HuH-7 (cell line): Measurements from ENCODE around the gene FXR1.

Experiments
- DNase-seq: peaks from one replicate; pipeline ENCODE4 v3.0.0; 2011; ENCODE audit warnings: low spot score

FXR1 gene

DNA sequence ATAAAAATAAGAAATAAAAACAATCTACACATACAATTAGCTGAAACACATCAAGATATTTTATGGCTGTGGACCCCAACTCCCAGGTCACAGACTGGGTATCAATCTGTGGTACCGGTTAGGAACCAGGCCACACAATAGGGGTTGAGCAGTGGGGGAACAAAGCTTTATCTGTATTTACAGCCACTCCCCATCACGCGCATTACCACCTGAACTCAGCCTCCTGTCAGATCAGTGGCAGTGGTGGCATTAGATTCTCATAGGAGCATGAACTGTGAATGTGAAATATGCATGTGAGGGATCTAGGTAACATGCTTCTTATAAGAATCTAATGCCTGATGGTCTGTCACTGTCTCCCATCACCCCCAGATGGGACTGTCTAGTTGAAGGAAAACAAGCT lies 94.8 kb downstream of the FXR1 start:
- DNase-seq = no peak

DNA sequence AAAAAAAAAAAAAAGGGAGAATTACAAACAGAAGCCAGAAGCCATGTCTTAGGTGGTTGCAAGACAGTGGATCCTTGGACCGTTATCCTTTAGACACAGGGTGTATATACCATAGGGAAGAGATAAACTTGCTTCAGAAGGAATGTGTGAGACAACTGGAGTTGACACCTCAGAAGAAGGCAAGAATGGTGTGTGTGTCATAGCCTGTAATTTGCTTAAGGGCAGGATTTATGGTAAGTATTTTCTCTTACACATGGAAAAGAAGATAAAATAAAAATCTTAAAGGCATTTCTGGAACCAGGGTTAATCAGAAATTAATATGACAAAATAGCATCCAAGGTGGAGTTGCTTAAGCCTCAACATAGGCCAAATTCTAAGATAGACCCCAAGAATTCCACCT lies 96.3 kb downstream of the FXR1 start:
- no peak for DNase-seq

DNA sequence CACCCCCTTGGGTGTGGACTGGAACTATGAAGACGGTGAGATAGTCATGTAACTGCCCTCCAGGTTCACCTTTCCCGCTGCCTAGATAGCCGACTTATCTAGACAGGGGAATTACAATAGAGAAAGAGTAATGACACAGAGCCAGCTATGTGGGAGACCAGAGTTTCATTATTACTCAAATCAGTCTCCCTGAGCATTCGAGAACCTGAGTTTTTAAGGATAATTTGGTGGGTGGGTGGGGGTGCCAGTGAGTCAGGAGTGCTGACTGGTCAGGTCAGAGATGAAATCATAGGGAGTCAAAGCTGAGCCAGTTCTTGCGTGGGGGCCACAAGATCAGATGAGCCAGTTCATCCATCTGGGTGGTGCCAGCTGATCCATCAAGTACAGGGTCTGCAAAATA lies 96.8 kb downstream of the FXR1 start:
- DNase-seq = no peak

DNA sequence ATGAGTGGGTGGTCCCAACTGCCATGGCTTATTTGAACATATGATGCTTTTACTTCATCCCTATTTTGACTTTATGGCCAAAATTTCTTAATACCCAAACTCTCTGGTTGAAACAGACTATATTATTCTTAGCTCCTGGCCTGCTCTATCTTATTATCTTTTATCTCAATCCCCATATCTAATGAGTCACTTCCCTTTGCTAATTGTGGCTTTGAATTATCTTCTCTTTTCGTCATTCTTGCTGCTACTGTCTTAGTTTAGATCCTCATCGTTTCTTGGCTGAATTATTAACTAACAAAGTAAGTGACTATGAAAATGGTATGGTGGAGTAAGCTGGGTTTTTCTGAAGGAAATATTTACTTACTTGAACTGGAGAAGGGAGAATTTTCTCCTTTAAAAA lies 105.2 kb downstream of the FXR1 start:
- no peak for DNase-seq

DNA sequence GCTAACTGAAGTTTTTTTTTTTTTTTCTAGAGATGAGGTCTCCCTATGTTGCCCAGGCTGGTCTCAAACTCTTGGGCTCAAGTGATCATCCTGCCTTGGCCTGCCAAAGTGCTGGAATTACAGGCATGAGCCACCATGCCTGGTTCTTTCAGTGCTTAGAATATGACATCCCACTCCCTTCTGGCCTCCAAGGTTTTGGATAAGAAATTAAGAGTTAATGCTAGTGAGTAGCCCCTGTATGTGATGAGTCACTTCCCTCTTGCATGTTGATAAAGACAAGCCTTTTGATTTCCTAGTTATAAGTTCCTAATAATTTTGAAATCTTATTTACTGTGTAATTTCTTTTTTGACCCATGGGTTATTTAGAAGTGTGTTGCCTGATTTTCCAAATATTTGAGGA lies 112.7 kb downstream of the FXR1 start:
- no peak for DNase-seq

DNA sequence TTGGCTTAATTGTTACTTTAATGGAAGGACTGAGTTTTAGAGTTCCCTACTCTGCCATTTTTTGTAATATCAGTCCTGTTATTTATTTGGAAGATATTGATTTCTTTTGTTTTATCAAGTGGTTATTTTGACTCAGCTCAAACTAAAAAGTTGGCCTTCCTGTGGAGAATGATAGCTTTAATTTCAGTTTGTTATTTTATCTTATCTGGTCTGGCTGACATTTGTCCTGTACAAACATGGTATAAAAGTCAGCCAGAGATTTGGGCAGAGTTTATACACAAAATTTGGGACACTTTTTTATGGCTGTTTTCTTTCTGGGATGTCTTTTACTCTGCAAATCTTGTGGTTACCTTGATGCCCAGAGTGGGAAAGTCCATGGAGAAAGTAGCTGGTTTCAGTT lies 118.5 kb downstream of the FXR1 start:
- DNase-seq = no peak
